Measurements from ENCODE around the gene PAPOLA. TPM values are rescaled to one million over a fixed set of nuclear protein-coding genes. Genes with fewer than 3 reads are reported as not detected.

Gene PAPOLA
- total and polyA plus RNA-seq, 9 of the 15 experiments (the other 6 are each of a cell fraction or from before 2014, with no cell fraction given), result 51.1 to 199 (median 95.8) TPM

GRCh38 chr14:96565811-96566210, 63.6 kb downstream of the PAPOLA start:
- Histone ChIP-seq H3K4me3 (no peak overlapping the region), H3K79me2 (ENCODE audit: control insufficient read depth, insufficient read depth, low read length) (no peaks in the 10 kb centered on the region), H3K9ac (ENCODE audit: insufficient read depth in 1 of 2, low read depth in 2 of 2, low read length in 2 of 2) (no peak overlapping the region), H3K27ac (ENCODE audit: extremely low read depth, low read depth, low read length) (no peak overlapping the region), H3K9me1 (ENCODE audit: control insufficient read depth, insufficient read depth, low read length) (no peaks in the 10 kb centered on the region), H4K20me1 (replicated peaks; ENCODE audit: control insufficient read depth, insufficient read depth, low read length) (no peaks in the 10 kb centered on the region), H3K36me3 (ENCODE audit: control insufficient read depth, insufficient read depth, low read length) (peaks cover 55% of the 10 kb centered on the region), H3K4me2 (ENCODE audit: insufficient read depth, low read length) (no peak overlapping the region), H3K9me3 (replicated peaks; ENCODE audit: control insufficient read depth, insufficient read depth, low read depth, low read length) (no peaks in the 10 kb centered on the region), H3K27me3 (ENCODE audit: control insufficient read depth in 2 of 2, insufficient read depth in 2 of 2, low read length in 2 of 2) (no peaks in the 10 kb centered on the region), H2AFZ (ENCODE audit: low read depth, low read length) (no peak overlapping the region), H3K4me1 (replicated peaks in 1 of 2; ENCODE audit: control insufficient read depth in 2 of 2, insufficient read depth in 2 of 2, low read length in 2 of 2) (no peaks in the 10 kb centered on the region)
- in situ Hi-C loops (cut with MboI) (no loop called here), intact Hi-C loops (cut with micrococcal nuclease) (loop anchor here (10.0 kb wide), 1 partner anchor 279 kb away; no protein-coding TSS in a partner anchor)
- DNase-seq (ENCODE audit: extremely low read depth in 1 of 4, low spot score in 3 of 4) (no peak), FAIRE-seq (no peak), ATAC-seq (no peak)
- ChIA-PET POLR2A (interaction anchor here (1.2 kb wide), 1 partner anchor 10 kb away, joined by 3 read pairs; no protein-coding TSS in a partner anchor), CTCF (ENCODE audit: low intra/inter-chr PET ratio) (no interaction called here)
- 60% methylated on average over 2 of the region's 2 CpGs for WGBS (ENCODE audit: insufficient coverage, low coverage, missing lambda C conversion rate)
- no TSS peak for BruUV-seq (replicated peaks)
- no peak for TF ChIP-seq SP2 (IDR thresholded peaks at IDR 0.05; ENCODE audit: extremely low read depth, low read depth, low read length, poor library complexity, severe bottlenecking)
- TF ChIP-seq LCOR (CRISPR knock-in tag; IDR thresholded peaks at IDR 0.05), result no peak
- no peak for TF ChIP-seq CUX1 (CRISPR knock-in tag; IDR thresholded peaks at IDR 0.05)
- no peak for TF ChIP-seq ZBED1 (IDR thresholded peaks at IDR 0.05)
- TF ChIP-seq BCOR (IDR thresholded peaks at IDR 0.05), result no peak
- TF ChIP-seq SIX5 (IDR thresholded peaks at IDR 0.05; ENCODE audit: borderline replicate concordance in 1 of 2, insufficient read depth in 1 of 2, low read depth in 1 of 2, low read length in 2 of 2), result no peak
- no peak for TF ChIP-seq SMARCB1 (IDR thresholded peaks at IDR 0.05; ENCODE audit: insufficient read length, low read depth)
- TF ChIP-seq CREB1 (IDR thresholded peaks at IDR 0.05), result no peak
- TF ChIP-seq CREB1 (CRISPR knock-in tag; IDR thresholded peaks at IDR 0.05), result no peak
- no peak for TF ChIP-seq ZNF23 (CRISPR knock-in tag; IDR thresholded peaks at IDR 0.05)
- TF ChIP-seq ATF3 (IDR thresholded peaks at IDR 0.05), result no peak
- no peak for TF ChIP-seq ATF3 (CRISPR knock-in tag; conservative IDR thresholded peaks at IDR 0.05)
- no peak for TF ChIP-seq ZNF277 (CRISPR knock-in tag; IDR thresholded peaks at IDR 0.05; ENCODE audit: borderline replicate concordance)
- TF ChIP-seq POLR3G (IDR thresholded peaks at IDR 0.05; ENCODE audit: extremely low read depth, insufficient read length, insufficient replicate concordance), result no peak
- no peak for TF ChIP-seq MCM3 (IDR thresholded peaks at IDR 0.05)
- no peak for TF ChIP-seq TRIM24 (IDR thresholded peaks at IDR 0.05)
- no peak for TF ChIP-seq CAMTA2 (CRISPR knock-in tag; conservative IDR thresholded peaks at IDR 0.05)
- TF ChIP-seq FIP1L1 (IDR thresholded peaks at IDR 0.05; ENCODE audit: low read depth, low read length, poor library complexity, severe bottlenecking), result no peak

Measured in K562 (cell line).